CD8-positive, alpha-beta memory T cell (primary cell): Measurements from ENCODE around the gene CCR2. TPM values are rescaled to one million over a fixed set of nuclear protein-coding genes. Genes with fewer than 3 reads are reported as not detected.
A peak's percentile ranks its signal among the peaks of the same experiment; 100 is the strongest.

ENCODE experiments used
- CTCF ChIA-PET: fragments of 350-600 bp; sonication (Branson Sonifier 250); formaldehyde crosslinking; loops from one replicate; lab custom pipeline; 2021; ENCODE audit warnings: antibody characterized with exemption; lab: Charles Lee
- POLR2A ChIA-PET: fragments of 350-600 bp; sonication (Branson Sonifier 250); formaldehyde crosslinking; loops from one replicate; lab custom pipeline; 2021; ENCODE audit warnings: antibody characterized with exemption; lab: Charles Lee
- DNase-seq, 5 donors: peaks; one replicate each; pipeline versions ENCODE4 v3.0.0 to v3.0.0-alpha.2; 2020 to 2022; ENCODE audit warnings: mixed read lengths in 1 of 5
- H3K27ac ChIP-seq: one replicate; pipeline ENCODE4 v1.7.0; 2013; ENCODE audit warnings: low read depth, mild to moderate bottlenecking, low read length, moderate library complexity
- H3K27me3 ChIP-seq: 2 replicates; pipeline ENCODE4 v1.7.0; 2013; ENCODE audit warnings: low read length, mild to moderate bottlenecking; ENCODE audit not compliant: insufficient read depth, poor library complexity, severe bottlenecking
- H3K36me3 ChIP-seq: 2 replicates; pipeline ENCODE4 v1.7.0; 2013; ENCODE audit warnings: mild to moderate bottlenecking, low read length, moderate library complexity; ENCODE audit not compliant: insufficient read depth
- H3K4me1 ChIP-seq: 2 replicates; pipeline ENCODE4 v1.7.0; 2013; ENCODE audit warnings: mild to moderate bottlenecking, low read length, moderate library complexity; ENCODE audit not compliant: insufficient read depth
- H3K4me3 ChIP-seq: 2 replicates; pipeline ENCODE4 v1.7.0; 2013; ENCODE audit warnings: mild to moderate bottlenecking, low read length
- H3K9me3 ChIP-seq: 2 replicates; pipeline ENCODE4 v1.7.0; 2013; ENCODE audit warnings: mild to moderate bottlenecking, low read length
- H3K27ac Mint-ChIP-seq, 8 donors: one replicate each; pipeline ENCODE4 v1.8.0; 2020 to 2021; ENCODE audit warnings: mixed read lengths in 8 of 8, mild to moderate bottlenecking in 6 of 8, inconsistent platforms in 3 of 8, moderate library complexity in 3 of 8
- H3K27me3 Mint-ChIP-seq, 2 donors: one replicate each; pipeline ENCODE4 v1.8.0; 2020 to 2021; ENCODE audit warnings: mixed read lengths in 2 of 2, mild to moderate bottlenecking in 1 of 2, moderate library complexity in 1 of 2
- H3K36me3 Mint-ChIP-seq, 3 donors: one replicate each; pipeline ENCODE4 v1.8.0; 2020 to 2021; ENCODE audit warnings: mixed read lengths in 3 of 3, inconsistent platforms in 1 of 3, mild to moderate bottlenecking in 1 of 3
- H3K4me1 Mint-ChIP-seq, 3 donors: one replicate each; pipeline ENCODE4 v1.8.0; 2020 to 2021; ENCODE audit warnings: mixed read lengths in 3 of 3, inconsistent platforms in 1 of 3, mild to moderate bottlenecking in 1 of 3
- H3K4me3 Mint-ChIP-seq, 7 donors: one replicate each; pipeline ENCODE4 v1.8.0; 2020 to 2021; ENCODE audit warnings: mixed read lengths in 7 of 7, mild to moderate bottlenecking in 6 of 7, moderate library complexity in 4 of 7, inconsistent platforms in 2 of 7
- H3K9me3 Mint-ChIP-seq, 5 donors: one replicate each; pipeline ENCODE4 v1.8.0; 2020 to 2022; ENCODE audit warnings: mixed read lengths in 5 of 5, mild to moderate bottlenecking in 3 of 5, moderate library complexity in 2 of 5, inconsistent platforms in 1 of 5
- polyA plus RNA-seq: library from polyadenylated mRNA; unstranded; fragments of 300-500 nt; fragmentation: Illumina TruSeq; gene quantifications from one replicate; pipeline ENCODE4 v1.2.3, GENCODE V29; 2021
- total RNA-seq, 2 experiments: library from RNA; stranded (reverse); gene quantifications; one replicate each; pipeline ENCODE4 v1.2.3, GENCODE V29; 2021

The CCR2 gene
- total and polyA plus RNA-seq, 3 experiments from 2014 or later = 0.51 to 59.7 (median 0.74) TPM

GRCh38 chr3:46348823-46349482 lies 5.0 kb upstream of the CCR2 start:
- Histone ChIP-seq H3K9me3 (no peaks in the 10 kb centered on the region), H3K27me3 (no peaks in the 10 kb centered on the region), H3K4me3 (peak overlapping the region; percentile 2), H3K36me3 (no peaks in the 10 kb centered on the region), H3K27ac (no peak overlapping the region), H3K4me1 (peaks cover 53% of the 10 kb centered on the region)
- ChIA-PET CTCF (interaction anchor here (1.8 to 3.2 kb wide), 2 partner anchors 19 to 73 kb away, joined by 5 to 13 read pairs; no protein-coding TSS in a partner anchor), POLR2A (no interaction called here)
- no peaks in the 10 kb centered on the region for H3K27me3 Mint-ChIP-seq
- peaks cover 61 to 65% (median 65%) of the 10 kb centered on the region in 3 donors for H3K4me1 Mint-ChIP-seq
- DNase-seq = no peak
- peaks cover 0 to 4% (median 3%) of the 10 kb centered on the region in 5 donors for H3K9me3 Mint-ChIP-seq
- H3K36me3 Mint-ChIP-seq = peaks cover 0 to 20% (median 0%) of the 10 kb centered on the region in 3 donors
- peak overlapping the region in 6 of 7 donors; percentile 53 to 83 (median 71) for H3K4me3 Mint-ChIP-seq
- peak overlapping the region; percentile 52 to 93 (median 84) for H3K27ac Mint-ChIP-seq

GRCh38 chr3:46349484-46350261 lies 4.2 kb upstream of the CCR2 start:
- H3K36me3 Mint-ChIP-seq = peaks cover 0 to 20% (median 0%) of the 10 kb centered on the region in 3 donors
- no peaks in the 10 kb centered on the region for H3K9me3 ChIP-seq
- no peaks in the 10 kb centered on the region for H3K36me3 ChIP-seq
- peak in 2 of 5 donors; percentile 31 to 35 for DNase-seq
- no peaks in the 10 kb centered on the region for H3K27me3 ChIP-seq
- ChIA-PET CTCF (interaction anchor here (1.8 to 3.2 kb wide), 3 partner anchors 18 to 73 kb away, joined by 5 to 13 read pairs (median 7); no protein-coding TSS in a partner anchor), POLR2A (no interaction called here)
- peaks cover 59% of the 10 kb centered on the region for H3K4me1 ChIP-seq
- H3K4me1 Mint-ChIP-seq = peaks cover 65 to 73% (median 72%) of the 10 kb centered on the region in 3 donors
- H3K9me3 Mint-ChIP-seq = peaks cover 0 to 4% (median 3%) of the 10 kb centered on the region in 5 donors
- H3K27ac Mint-ChIP-seq = peak overlapping the region; percentile 64 to 93 (median 84)
- H3K4me3 ChIP-seq = no peak overlapping the region
- no peaks in the 10 kb centered on the region for H3K27me3 Mint-ChIP-seq
- no peak overlapping the region for H3K27ac ChIP-seq
- peak overlapping the region; percentile 25 to 83 (median 69) for H3K4me3 Mint-ChIP-seq

DNA sequence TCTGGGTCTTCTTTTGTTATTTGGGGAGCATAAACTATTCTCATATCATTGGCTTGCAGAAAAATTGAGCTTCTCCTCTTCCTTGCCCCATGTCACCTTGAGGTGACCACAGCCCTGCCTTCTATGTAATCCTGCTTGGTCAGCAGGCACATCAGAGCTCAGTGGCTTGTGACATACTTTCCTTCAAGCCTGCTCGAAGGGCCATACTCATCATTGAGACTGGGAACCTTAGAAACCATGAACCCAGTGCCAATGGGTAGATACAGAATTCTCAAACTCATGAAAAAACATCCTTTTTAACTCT lies 3.7 kb upstream of the CCR2 start:
- peaks cover 68 to 78% (median 77%) of the 10 kb centered on the region in 3 donors for H3K4me1 Mint-ChIP-seq
- ChIA-PET POLR2A (no interaction called here), CTCF (interaction anchor here (1.8 to 3.2 kb wide), 2 partner anchors 18 to 74 kb away, joined by 7 to 13 read pairs; no protein-coding TSS in a partner anchor)
- H3K4me3 Mint-ChIP-seq = peak overlapping the region in 6 of 7 donors; percentile 42 to 83 (median 68)
- DNase-seq = no peak
- H3K27ac Mint-ChIP-seq = peak overlapping the region; percentile 64 to 93 (median 84)
- no peaks in the 10 kb centered on the region for H3K27me3 Mint-ChIP-seq
- Histone ChIP-seq H3K36me3 (no peaks in the 10 kb centered on the region), H3K27ac (no peak overlapping the region), H3K4me3 (no peak overlapping the region), H3K4me1 (peaks cover 59% of the 10 kb centered on the region), H3K27me3 (no peaks in the 10 kb centered on the region), H3K9me3 (no peaks in the 10 kb centered on the region)
- peaks cover 0 to 23% (median 0%) of the 10 kb centered on the region in 3 donors for H3K36me3 Mint-ChIP-seq
- H3K9me3 Mint-ChIP-seq = peaks cover 0 to 4% (median 3%) of the 10 kb centered on the region in 5 donors

DNA sequence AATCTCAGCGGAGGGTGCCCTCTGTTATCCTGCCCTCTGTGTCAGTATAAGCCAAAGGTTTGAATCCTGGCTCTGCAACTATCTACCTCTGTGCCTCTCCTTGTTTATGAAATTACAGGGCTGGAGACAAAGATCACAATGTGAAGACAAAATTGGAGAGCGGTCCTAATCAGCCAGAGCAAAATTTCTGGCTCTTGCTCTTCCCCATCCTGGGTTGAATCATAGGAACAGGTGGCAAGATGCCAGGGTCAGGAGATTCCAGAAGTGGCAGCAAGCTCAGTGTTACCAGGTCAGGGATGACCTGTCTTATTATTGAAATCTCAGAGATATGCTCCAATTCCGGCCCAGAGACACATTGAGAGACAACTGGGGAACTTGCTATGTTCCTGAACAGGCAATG lies 2.3 kb upstream of the CCR2 start:
- no peak overlapping the region for H3K27ac ChIP-seq
- peaks cover 1 to 24% (median 5%) of the 10 kb centered on the region in 3 donors for H3K36me3 Mint-ChIP-seq
- peaks cover 0 to 4% (median 3%) of the 10 kb centered on the region in 5 donors for H3K9me3 Mint-ChIP-seq
- peaks cover 59% of the 10 kb centered on the region for H3K4me1 ChIP-seq
- no peaks in the 10 kb centered on the region for H3K9me3 ChIP-seq
- H3K4me3 ChIP-seq = no peak overlapping the region
- peak overlapping the region in 7 of 8 donors; percentile 53 to 93 (median 79) for H3K27ac Mint-ChIP-seq
- ChIA-PET POLR2A (interaction anchor here (0.5 kb wide), 1 partner anchor 238 kb away, joined by 3 read pairs; no protein-coding TSS in a partner anchor), CTCF (interaction anchor here (1.4 to 1.5 kb wide), 2 partner anchors 10 to 26 kb away, joined by 3 to 4 read pairs; no protein-coding TSS in a partner anchor)
- H3K4me3 Mint-ChIP-seq = peak overlapping the region in 4 of 7 donors; percentile 15 to 88 (median 24)
- peaks cover 77 to 89% (median 89%) of the 10 kb centered on the region in 3 donors for H3K4me1 Mint-ChIP-seq
- DNase-seq = no peak
- H3K36me3 ChIP-seq = no peaks in the 10 kb centered on the region
- no peaks in the 10 kb centered on the region for H3K27me3 ChIP-seq
- H3K27me3 Mint-ChIP-seq = no peaks in the 10 kb centered on the region

DNA sequence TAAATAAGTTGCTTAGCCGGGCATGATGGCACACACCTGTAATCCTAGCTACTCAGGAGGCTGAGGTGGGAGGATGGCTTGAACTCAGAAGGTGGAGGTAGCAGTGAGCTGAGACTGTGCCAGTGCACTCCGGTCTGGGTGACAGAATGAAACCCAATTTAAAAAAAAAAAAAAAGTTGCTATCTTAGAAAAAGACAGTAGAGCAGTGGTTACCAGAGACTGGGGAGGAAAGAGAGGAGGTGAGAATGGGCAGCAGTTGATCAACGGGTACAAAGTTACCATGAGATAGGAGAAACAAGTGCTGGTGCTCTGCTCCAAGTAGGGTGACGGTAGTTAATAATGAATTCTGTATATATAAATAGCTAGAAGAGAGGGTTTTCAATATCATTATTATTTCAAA lies 821 bp upstream of the CCR2 start:
- H3K27me3 ChIP-seq = no peaks in the 10 kb centered on the region
- Mint-ChIP-seq H3K9me3 (peaks cover 0 to 2% (median 0%) of the 10 kb centered on the region in 5 donors), H3K36me3 (peaks cover 3 to 20% (median 8%) of the 10 kb centered on the region in 3 donors), H3K4me1 (peaks cover 77 to 98% (median 96%) of the 10 kb centered on the region in 3 donors), H3K4me3 (peak overlapping the region; percentile 9 to 88 (median 78)), H3K27me3 (no peaks in the 10 kb centered on the region), H3K27ac (peak overlapping the region in 7 of 8 donors; percentile 36 to 93 (median 71))
- ChIA-PET POLR2A (no interaction called here), CTCF (interaction anchor here (0.6 kb wide), 1 partner anchor 17 kb away, joined by 3 read pairs; no protein-coding TSS in a partner anchor)
- no peak for DNase-seq
- H3K36me3 ChIP-seq = no peaks in the 10 kb centered on the region
- H3K9me3 ChIP-seq = no peaks in the 10 kb centered on the region
- peaks cover 54% of the 10 kb centered on the region for H3K4me1 ChIP-seq
- H3K4me3 ChIP-seq = no peak overlapping the region
- H3K27ac ChIP-seq = no peak overlapping the region

- H3K4me3 Mint-ChIP-seq = peak overlapping the region; percentile 59 to 92 (median 87)
- H3K4me1 Mint-ChIP-seq = peaks cover 75 to 98% (median 96%) of the 10 kb centered on the region in 3 donors
- Histone ChIP-seq H3K27me3 (no peaks in the 10 kb centered on the region), H3K9me3 (no peaks in the 10 kb centered on the region), H3K4me3 (peak overlapping the region; percentile 29), H3K4me1 (peaks cover 47% of the 10 kb centered on the region), H3K36me3 (no peaks in the 10 kb centered on the region), H3K27ac (no peak overlapping the region)
- no peak for DNase-seq
- POLR2A ChIA-PET = no interaction called here
- CTCF ChIA-PET = interaction anchor here (0.9 to 1.6 kb wide), 4 partner anchors 9 to 78 kb away, joined by 3 read pairs; partner anchors contain the start of gene CCR5
- peak overlapping the region; percentile 41 to 97 (median 84) for H3K27ac Mint-ChIP-seq
- H3K9me3 Mint-ChIP-seq = no peaks in the 10 kb centered on the region
- H3K36me3 Mint-ChIP-seq = peaks cover 6 to 14% (median 8%) of the 10 kb centered on the region in 3 donors
- H3K27me3 Mint-ChIP-seq = no peaks in the 10 kb centered on the region
Observed at GRCh38 chr3:46354478-46354877, 567 bp downstream of the CCR2 start.

DNA sequence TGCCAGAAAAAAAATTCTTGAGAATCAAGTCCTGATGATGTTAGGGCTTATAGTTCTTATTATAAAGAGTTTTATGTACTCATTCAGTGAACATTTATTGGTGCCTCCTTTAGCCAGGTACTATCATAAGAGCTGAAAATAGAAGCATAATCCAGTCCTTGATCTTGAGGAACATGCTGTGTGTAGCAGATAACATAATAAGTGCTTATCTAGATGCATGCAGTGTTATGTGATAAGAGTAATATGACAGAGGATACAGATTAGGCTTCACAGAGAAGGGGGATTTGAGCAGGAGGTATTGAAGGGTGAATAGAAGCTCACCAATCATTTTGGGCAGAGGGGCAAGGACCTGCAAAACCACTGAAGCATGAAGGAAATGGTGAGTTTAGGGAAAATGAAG lies 1.1 kb downstream of the CCR2 start:
- no peaks in the 10 kb centered on the region for H3K27me3 Mint-ChIP-seq

More for the DNA sequence above, 1.1 kb downstream of the CCR2 start:
- Histone ChIP-seq H3K4me3 (peak overlapping the region; percentile 29), H3K36me3 (no peaks in the 10 kb centered on the region), H3K27me3 (no peaks in the 10 kb centered on the region), H3K27ac (no peak overlapping the region), H3K4me1 (peaks cover 47% of the 10 kb centered on the region), H3K9me3 (no peaks in the 10 kb centered on the region)
- Mint-ChIP-seq H3K36me3 (peaks cover 6 to 14% (median 8%) of the 10 kb centered on the region in 3 donors), H3K9me3 (no peaks in the 10 kb centered on the region), H3K4me3 (peak overlapping the region; percentile 59 to 92 (median 87)), H3K27ac (peak overlapping the region in 7 of 8 donors; percentile 23 to 97 (median 82)), H3K4me1 (peaks cover 75 to 98% (median 96%) of the 10 kb centered on the region in 3 donors)
- no peak for DNase-seq
- POLR2A ChIA-PET = no interaction called here
- CTCF ChIA-PET = interaction anchor here (1.2 to 1.6 kb wide), 2 partner anchors 15 to 16 kb away, joined by 3 read pairs; partner anchors contain the start of gene CCR5
